GM19351 (cell line): Measurements from ENCODE around the gene BCR.
"Not testable (repeated sequence)": the region's sequence is repeated elsewhere in the genome, so short reads cannot be mapped to it uniquely, and the experiment has no call there.

Experiments used
- ATAC-seq: cut with Tn5 transposase; IDR thresholded peaks from one replicate; pipeline ENCODE4 v1.9.1; 2021; ENCODE audit warnings: mild to moderate bottlenecking, moderate library complexity; ENCODE audit not compliant: unreplicated experiment

The BCR gene

GRCh38 chr22:23361676-23362075 is 181.4 kb downstream of the BCR start:
- no peak for ATAC-seq

- ATAC-seq: no peak
Observed at GRCh38 chr22:23363683-23364082, 183.4 kb downstream of the BCR start.

- ATAC-seq: no peak
Observed at GRCh38 chr22:23364389-23364788, 184.1 kb downstream of the BCR start.

DNA sequence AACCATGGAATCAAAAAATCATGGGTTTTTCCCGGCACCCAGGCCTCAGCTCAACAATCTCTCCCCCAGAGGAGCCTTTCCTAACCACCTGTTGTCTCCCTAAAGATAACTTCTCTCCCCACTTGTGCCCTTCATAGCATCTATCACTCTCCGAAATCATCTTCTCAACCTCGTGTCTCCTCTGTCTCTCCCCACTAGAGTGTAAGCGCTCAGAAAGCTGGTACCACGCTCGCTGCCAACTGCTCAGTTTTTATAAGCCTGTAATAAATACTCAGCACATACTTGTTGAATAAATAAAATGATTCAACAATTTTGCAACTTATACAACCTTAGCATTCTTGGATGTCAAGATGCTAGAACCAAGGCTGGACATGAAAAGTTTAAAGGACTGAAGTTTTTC is 185.2 kb downstream of the BCR start:
- ATAC-seq: no peak

DNA sequence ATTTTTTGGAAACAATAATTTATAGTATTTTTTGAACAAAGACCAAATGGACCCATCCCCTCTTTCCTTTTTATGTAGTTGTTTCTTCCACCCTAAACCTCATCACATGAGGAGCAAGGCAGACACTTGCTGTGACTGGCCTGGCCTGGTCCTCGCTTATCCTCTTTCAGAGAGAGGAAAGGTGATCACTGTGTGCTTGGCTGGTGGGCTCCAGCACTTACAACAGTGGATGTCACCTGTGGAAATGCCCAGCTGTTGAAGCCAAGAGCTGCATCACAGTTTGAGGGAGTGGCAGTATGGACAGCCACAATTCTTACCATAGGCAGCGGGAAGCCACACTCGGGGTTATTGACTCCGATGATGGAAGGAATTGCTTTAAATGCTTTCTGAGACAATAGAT is 185.7 kb downstream of the BCR start:
- ATAC-seq: no peak

GRCh38 chr22:23367196-23367595 is 186.9 kb downstream of the BCR start:
- not testable (repeated sequence) for ATAC-seq
